H1 (cell line): ENCODE data around the gene PRKAR2B. TPM values are rescaled to one million over a fixed set of nuclear protein-coding genes. Genes with fewer than 3 reads are reported as not detected.

Experiments
- CTCF ChIA-PET: fragments of 300-600 bp; sonication (Branson Sonifier 250); formaldehyde crosslinking; loops from one replicate; lab custom pipeline; 2021; ENCODE audit not compliant: partially characterized antibody; lab: Charles Lee
- POLR2A ChIA-PET: fragments of 300-600 bp; sonication (Branson Sonifier 250); formaldehyde crosslinking; loops from one replicate; lab custom pipeline; 2021; ENCODE audit warnings: inconsistent platforms; ENCODE audit not compliant: partially characterized antibody; lab: Charles Lee
- DNase-seq, 2 experiments: peaks; one replicate each; pipeline versions ENCODE4 v3.0.0 to v3.0.0-alpha.2; 2010 to 2022; ENCODE audit warnings: low spot score in 2 of 2, low read depth in 1 of 2, mixed read lengths in 1 of 2
- FAIRE-seq: peaks from 2 replicates; lab custom pipeline; 2011; peaks lifted over from hg19 to GRCh38; lab: Jason Lieb, UNC
- H2AFZ ChIP-seq: 2 replicates; pipeline ENCODE4 v1.8.1; 2012; ENCODE audit warnings: low read length, inconsistent platforms
- H2AK5ac ChIP-seq: 2 replicates; pipeline ENCODE4 v1.6.1; 2013; ENCODE audit warnings: low read depth, low read length
- H2BK120ac ChIP-seq: replicated peaks from 2 replicates; pipeline ENCODE3; 2013; ENCODE audit warnings: low read depth, low read length, inconsistent platforms
- H2BK12ac ChIP-seq: 2 replicates; pipeline ENCODE4 v1.6.1; 2013; ENCODE audit warnings: low read depth, low read length
- H2BK15ac ChIP-seq: 2 replicates; pipeline ENCODE4 v1.6.1; 2013; ENCODE audit warnings: low read length
- H2BK20ac ChIP-seq: 2 replicates; pipeline ENCODE4 v1.6.1; 2013; ENCODE audit warnings: low read length
- H2BK5ac ChIP-seq: 2 replicates; pipeline ENCODE4 v1.6.1; 2013; ENCODE audit warnings: low read depth, low read length
- H3K14ac ChIP-seq: 2 replicates; pipeline ENCODE4 v1.6.1; 2013; ENCODE audit warnings: inconsistent platforms; ENCODE audit not compliant: insufficient read length
- H3K18ac ChIP-seq: 2 replicates; pipeline ENCODE4 v1.6.1; 2013; ENCODE audit warnings: low read length; ENCODE audit errors: extremely low read depth
- H3K23ac ChIP-seq: 2 replicates; pipeline ENCODE4 v1.6.1; 2013; ENCODE audit warnings: inconsistent platforms; ENCODE audit not compliant: insufficient read length
- H3K23me2 ChIP-seq: 2 replicates; pipeline ENCODE4 v1.6.1; 2013; ENCODE audit warnings: low read depth, low read length
- H3K27ac ChIP-seq: 2 replicates; pipeline ENCODE4 v1.6.1; 2011; ENCODE audit warnings: low read depth, low read length, inconsistent platforms
- H3K27me3 ChIP-seq, 4 experiments: replicated peaks in 1 of 4; 1 replicate in 1 of 4; 2 replicates in 3 of 4; pipeline versions ENCODE4 v1.6.1 to v1.8.1; 2011 to 2013; ENCODE audit warnings: low read length in 3 of 4, mild to moderate bottlenecking in 3 of 4, inconsistent platforms in 2 of 4, mixed read lengths in 2 of 4, moderate library complexity in 1 of 4; ENCODE audit not compliant: control insufficient read depth in 3 of 4, insufficient read depth in 3 of 4; ENCODE audit errors: extremely low read depth in 1 of 4
- H3K36me3 ChIP-seq, 4 experiments: 2 replicates each; pipeline versions ENCODE4 v1.6.1 to v1.8.1; 2011 to 2013; ENCODE audit warnings: mild to moderate bottlenecking in 4 of 4, low read length in 3 of 4, moderate library complexity in 2 of 4, control low read depth in 1 of 4, inconsistent platforms in 1 of 4; ENCODE audit not compliant: insufficient read depth in 4 of 4, control insufficient read depth in 2 of 4
- H3K4ac ChIP-seq: replicated peaks from 2 replicates; pipeline ENCODE3; 2013; ENCODE audit warnings: low read length, low read depth, mixed read lengths, inconsistent platforms; ENCODE audit not compliant: insufficient read length
- H3K4me1 ChIP-seq, 4 experiments: replicated peaks in 1 of 4; 1 replicate in 1 of 4; 2 replicates in 3 of 4; pipeline versions ENCODE4 v1.6.1 to v1.8.1; 2011 to 2013; ENCODE audit warnings: low read length in 3 of 4, inconsistent platforms in 2 of 4, mixed read lengths in 1 of 4; ENCODE audit not compliant: insufficient read depth in 4 of 4, control insufficient read depth in 3 of 4
- H3K4me2 ChIP-seq, 2 experiments: 2 replicates each; pipeline versions ENCODE4 v1.6.1 to v1.8.1; 2011 to 2013; ENCODE audit warnings: low read depth in 2 of 2, low read length in 2 of 2, control low read depth in 1 of 2, inconsistent platforms in 1 of 2, mild to moderate bottlenecking in 1 of 2; ENCODE audit not compliant: insufficient read depth in 1 of 2
- H3K4me3 ChIP-seq, 4 experiments: fragments of 200-600, 300-600 bp in 1 of 4; sonication (generic), shearing (Covaris generic), sonication (Bioruptor Twin) in 1 of 4; 2 replicates each; pipeline versions ENCODE4 v1.5.1 to v1.8.1; 2011 to 2016; ENCODE audit warnings: low read length in 4 of 4, low read depth in 3 of 4, control low read depth in 2 of 4, inconsistent platforms in 2 of 4, mild to moderate bottlenecking in 2 of 4, mixed read lengths in 1 of 4, moderate library complexity in 1 of 4; ENCODE audit not compliant: insufficient read depth in 2 of 4; ENCODE audit errors: extremely low read depth in 1 of 4
- H3K56ac ChIP-seq: replicated peaks from 2 replicates; pipeline ENCODE3; 2013; ENCODE audit warnings: low read depth, mild to moderate bottlenecking, mixed read lengths, low read length, inconsistent platforms; ENCODE audit not compliant: insufficient read length
- H3K79me1 ChIP-seq: 2 replicates; pipeline ENCODE4 v1.6.1; 2013; ENCODE audit warnings: low read depth, low read length, control low read depth
- H3K79me2 ChIP-seq, 2 experiments: 2 replicates each; pipeline versions ENCODE4 v1.6.1 to v1.8.1; 2012 to 2013; ENCODE audit warnings: low read length in 2 of 2, mild to moderate bottlenecking in 2 of 2, inconsistent platforms in 1 of 2; ENCODE audit not compliant: insufficient read depth in 2 of 2, control insufficient read depth in 1 of 2
- H3K9ac ChIP-seq, 4 experiments: replicated peaks in 1 of 4; 1 replicate in 1 of 4; 2 replicates in 3 of 4; pipeline versions ENCODE4 v1.6.1 to v1.8.1; 2011 to 2013; ENCODE audit warnings: low read depth in 3 of 4, low read length in 3 of 4, control low read depth in 2 of 4, mild to moderate bottlenecking in 2 of 4, moderate library complexity in 2 of 4, inconsistent platforms in 1 of 4; ENCODE audit errors: extremely low read depth in 1 of 4
- H3K9me3 ChIP-seq, 2 experiments: 2 replicates each; pipeline versions ENCODE4 v1.6.1 to v1.8.1; 2012 to 2013; ENCODE audit warnings: mild to moderate bottlenecking in 2 of 2, moderate library complexity in 2 of 2, control low read depth in 1 of 2, inconsistent platforms in 1 of 2, low read depth in 1 of 2, low read length in 1 of 2, mixed read lengths in 1 of 2; ENCODE audit not compliant: insufficient read depth in 2 of 2
- H4K20me1 ChIP-seq, 2 experiments: replicated peaks in 1 of 2; 2 replicates each; pipeline versions ENCODE3 to v1.8.1; 2011 to 2013; ENCODE audit warnings: inconsistent platforms in 2 of 2, low read length in 2 of 2, mild to moderate bottlenecking in 1 of 2; ENCODE audit not compliant: insufficient read depth in 2 of 2, control insufficient read depth in 1 of 2
- H4K5ac ChIP-seq: 2 replicates; pipeline ENCODE4 v1.6.1; 2013; ENCODE audit warnings: low read length, low read depth, mixed read lengths, inconsistent platforms; ENCODE audit not compliant: insufficient read length
- H4K8ac ChIP-seq: 2 replicates; pipeline ENCODE4 v1.8.0; 2013; ENCODE audit warnings: mild to moderate bottlenecking, moderate library complexity, low read length, inconsistent platforms; ENCODE audit not compliant: insufficient read depth; ENCODE audit errors: extremely low read depth
- H4K91ac ChIP-seq: replicated peaks from 2 replicates; pipeline ENCODE3; 2013; ENCODE audit warnings: low read length, mixed read lengths, inconsistent platforms; ENCODE audit not compliant: insufficient read length
- BCL11A ChIP-seq, 2 experiments: IDR thresholded peaks; one replicate each; pipeline ENCODE4 v1.6.1; 2011; ENCODE audit warnings: low read depth in 2 of 2, low read length in 2 of 2, mild to moderate bottlenecking in 2 of 2
- BRCA1 ChIP-seq: IDR thresholded peaks from 2 replicates; pipeline ENCODE4 v1.6.1; 2012; ENCODE audit warnings: low read depth, low read length, improper control_type of control experiment
- CREB1 ChIP-seq: IDR thresholded peaks from 2 replicates; pipeline ENCODE4 v1.6.1; 2012; ENCODE audit warnings: inconsistent platforms
- EZH2 ChIP-seq: fragments of 200-600 bp; sonication (generic); IDR thresholded peaks from 2 replicates; pipeline ENCODE4 v1.7.1; 2012; ENCODE audit warnings: low read depth, mild to moderate bottlenecking, moderate library complexity, low read length, inconsistent platforms; ENCODE audit not compliant: severe bottlenecking
- RFX5 ChIP-seq: IDR thresholded peaks from 2 replicates; pipeline ENCODE4 v1.6.1; 2011; ENCODE audit warnings: low read depth, low read length, improper control_type of control experiment, borderline replicate concordance
- WGBS, 2 experiments: shearing (Covaris generic) in 1 of 2; methylation state at CpG; one replicate each; pipeline versions ENCODE4 v1.1.6 to v1.1.7; 2013 to 2015; ENCODE audit warnings: low lambda C conversion rate in 2 of 2, mixed read lengths in 2 of 2, inconsistent platforms in 1 of 2, low coverage in 1 of 2, missing lambda C conversion rate in 1 of 2; ENCODE audit not compliant: insufficient replicate concordance in 2 of 2, insufficient coverage in 1 of 2, insufficient read length in 1 of 2; ENCODE audit errors: extremely low coverage in 1 of 2, missing lambda C conversion rate in 1 of 2; 5-methylcytosine and 5-hydroxymethylcytosine counted together
- polyA plus RNA-seq, 7 experiments: library from polyadenylated mRNA; depleted of rRNA in 3 of 7; stranded (reverse) in 5 of 7; unstranded in 2 of 7; fragments of >200 nt in 5 of 7; fragments of 200-250 nt in 2 of 7; gene quantifications; 1 replicate in 5 of 7; 2 replicates in 1 of 7; 4 replicates in 1 of 7; pipeline versions ENCODE4 v1.2.1 to v1.2.3, GENCODE V29; 2011 to 2013; ENCODE audit warnings: missing spikeins in 2 of 7, mixed read lengths in 2 of 7
- total RNA-seq: library from RNA; stranded (reverse); fragmentation: NEBNext Ultra II Directional; extraction: Animal tissue kit (Norgen Biotek cat#: 25700); gene quantifications from 2 replicates; pipeline ENCODE4 v1.2.1, GENCODE V29; 2021
- TF ChIP-seq, protein P1 (sequence below), 3 experiments: IDR thresholded peaks; 1 replicate in 2 of 3; 2 replicates in 1 of 3; pipeline versions ENCODE4 v1.5.1 to v1.6.1; 2011; ENCODE audit warnings: low read length in 3 of 3, mild to moderate bottlenecking in 3 of 3, inconsistent platforms in 2 of 3, low read depth in 1 of 3, moderate library complexity in 1 of 3; ENCODE audit not compliant: insufficient read depth in 1 of 3; ENCODE audit errors: control extremely low read depth in 1 of 3

PRKAR2B gene
- total and polyA plus RNA-seq, 2 of the 8 experiments (the other 6 are each of a cell fraction or from before 2014, with no cell fraction given), result 10.4 to 37.0 TPM

DNA sequence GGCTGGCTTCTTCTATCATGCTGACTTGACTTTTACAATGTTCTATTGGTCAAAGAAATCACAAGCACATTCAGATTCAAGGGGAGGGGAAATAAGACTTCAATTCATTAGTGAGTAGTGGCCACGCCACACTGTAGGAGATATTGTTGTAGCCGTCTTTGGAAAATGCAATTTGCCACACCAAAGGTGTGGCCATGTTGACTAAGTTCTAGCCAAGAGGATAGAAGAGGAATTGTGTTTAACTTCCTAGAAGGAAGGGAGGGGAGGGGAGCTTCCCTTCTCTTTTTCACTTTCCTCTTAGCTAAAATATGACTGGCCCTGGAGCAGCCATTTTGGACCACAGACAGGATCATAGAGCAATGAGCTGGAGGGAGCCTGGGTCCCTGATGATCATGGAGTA, 3.4 kb upstream of the PRKAR2B start:
- ChIA-PET CTCF (interaction anchor here (1.2 kb wide), 2 partner anchors 18 to 247 kb away, joined by 3 read pairs; no protein-coding TSS in a partner anchor), POLR2A (no interaction called here)
- Histone ChIP-seq H3K56ac (no peak overlapping the region), H3K36me3 (no peaks in the 10 kb centered on the region), H3K79me1 (no peaks in the 10 kb centered on the region), H4K91ac (no peak overlapping the region), H2BK5ac (no peak overlapping the region), H3K4me3 (no peak overlapping the region), H3K4me2 (no peak overlapping the region), H2BK120ac (no peak overlapping the region), H3K27ac (no peak overlapping the region), H3K14ac (no peak overlapping the region), H3K9me3 (peaks cover 0 to 8% of the 10 kb centered on the region in 2 experiments; a peak in 1 of 4 replicates), H2BK15ac (no peak overlapping the region), H3K79me2 (peaks cover 0 to 4% of the 10 kb centered on the region in 2 experiments; a peak in 2 of 4 replicates), H2AK5ac (no peak overlapping the region), H2BK20ac (no peak overlapping the region), H3K23ac (no peak overlapping the region), H3K18ac (no peak overlapping the region), H2BK12ac (no peak overlapping the region), H2AFZ (peak overlapping the region; percentile 25; the same call in 1 of the 2 replicates), H4K5ac (no peak overlapping the region), H3K27me3 (no peaks in the 10 kb centered on the region), H3K9ac (no peak overlapping the region), H3K4me1 (peaks cover 2 to 4% (median 3%) of the 10 kb centered on the region in 4 experiments; a peak in 3 of 7 replicates), H3K4ac (no peak overlapping the region), H4K20me1 (peaks cover 0 to 2% of the 10 kb centered on the region in 2 experiments), H4K8ac (no peak overlapping the region), H3K23me2 (peaks cover 7% of the 10 kb centered on the region)
- FAIRE-seq (no peak), DNase-seq (no peak)
- WGBS, 2 experiments, result 93% methylated on average over 2 of the region's 2 CpGs; no CpG with 5 or more reads in 1 of the 2 experiments
- TF ChIP-seq BCL11A (IDR thresholded peaks at IDR 0.05; ENCODE audit: low read depth in 2 of 2, low read length in 2 of 2) (no peak), RFX5 (no peak), EZH2 (no peak), BRCA1 (no peak), CREB1 (no peak)
- TF ChIP-seq, protein P1, sequence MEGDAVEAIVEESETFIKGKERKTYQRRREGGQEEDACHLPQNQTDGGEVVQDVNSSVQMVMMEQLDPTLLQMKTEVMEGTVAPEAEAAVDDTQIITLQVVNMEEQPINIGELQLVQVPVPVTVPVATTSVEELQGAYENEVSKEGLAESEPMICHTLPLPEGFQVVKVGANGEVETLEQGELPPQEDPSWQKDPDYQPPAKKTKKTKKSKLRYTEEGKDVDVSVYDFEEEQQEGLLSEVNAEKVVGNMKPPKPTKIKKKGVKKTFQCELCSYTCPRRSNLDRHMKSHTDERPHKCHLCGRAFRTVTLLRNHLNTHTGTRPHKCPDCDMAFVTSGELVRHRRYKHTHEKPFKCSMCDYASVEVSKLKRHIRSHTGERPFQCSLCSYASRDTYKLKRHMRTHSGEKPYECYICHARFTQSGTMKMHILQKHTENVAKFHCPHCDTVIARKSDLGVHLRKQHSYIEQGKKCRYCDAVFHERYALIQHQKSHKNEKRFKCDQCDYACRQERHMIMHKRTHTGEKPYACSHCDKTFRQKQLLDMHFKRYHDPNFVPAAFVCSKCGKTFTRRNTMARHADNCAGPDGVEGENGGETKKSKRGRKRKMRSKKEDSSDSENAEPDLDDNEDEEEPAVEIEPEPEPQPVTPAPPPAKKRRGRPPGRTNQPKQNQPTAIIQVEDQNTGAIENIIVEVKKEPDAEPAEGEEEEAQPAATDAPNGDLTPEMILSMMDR (IDR thresholded peaks at IDR 0.05; ENCODE audit: control extremely low read depth in 1 of 3, insufficient read depth in 1 of 3, low read depth in 1 of 3, low read length in 3 of 3), result no peak
